Transverse colon (tissue), 4 donors: Measurements from ENCODE around the gene MMP1. TPM values are rescaled to one million over a fixed set of nuclear protein-coding genes. Genes with fewer than 3 reads are reported as not detected.

Experiments used
- DNase-seq: peaks from one replicate; pipeline ENCODE4 v3.0.0-alpha.2; 2019
- H3K27ac ChIP-seq, 4 donors: fragments of 200-600 bp; sonication (generic); 2 replicates each; pipeline ENCODE4 v1.5.1; 2016 to 2018; ENCODE audit warnings: inconsistent platforms in 4 of 4
- H3K27me3 ChIP-seq: fragments of 200-600 bp; sonication (generic); 2 replicates; pipeline ENCODE4 v1.5.1; 2017; ENCODE audit warnings: inconsistent platforms
- H3K36me3 ChIP-seq, 4 donors: fragments of 200-600 bp; sonication (generic); 2 replicates each; pipeline ENCODE4 v1.5.1; 2017 to 2019; ENCODE audit warnings: inconsistent platforms in 4 of 4
- H3K4me1 ChIP-seq, 4 donors: fragments of 200-600 bp; sonication (generic); 2 replicates each; pipeline ENCODE4 v1.5.1; 2017 to 2020; ENCODE audit warnings: inconsistent platforms in 4 of 4
- H3K4me3 ChIP-seq, 4 donors: fragments of 200-600 bp; sonication (generic); 1 replicate in 1 of 4; 2 replicates in 3 of 4; pipeline versions ENCODE4 v1.5.1 to v1.6.1; 2017 to 2019; ENCODE audit warnings: inconsistent platforms in 4 of 4
- H3K9me3 ChIP-seq, 2 donors: fragments of 200-600 bp; sonication (generic); 2 replicates each; pipeline ENCODE4 v1.5.1; 2017 to 2019; ENCODE audit warnings: inconsistent platforms in 2 of 2
- EP300 ChIP-seq: sonication (generic); formaldehyde crosslinking; IDR thresholded peaks from one replicate; pipeline ENCODE4 v1.6.1; 2017; ENCODE audit warnings: antibody characterized with exemption, low read depth
- POLR2A ChIP-seq: fragments of 450-650 bp; IDR thresholded peaks from one replicate; pipeline ENCODE4 v1.6.1; 2016; ENCODE audit warnings: antibody characterized with exemption, mild to moderate bottlenecking, moderate library complexity
- POLR2AphosphoS5 ChIP-seq, 3 donors: sonication (generic); formaldehyde crosslinking; IDR thresholded peaks; one replicate each; pipeline ENCODE4 v1.6.1; 2016; ENCODE audit warnings: antibody characterized with exemption in 3 of 3
- WGBS, 2 donors: methylation state at CpG; one replicate each; pipeline ENCODE4 v1.1.5; 2018; ENCODE audit warnings: low coverage in 1 of 2; 5-methylcytosine and 5-hydroxymethylcytosine counted together
- in situ Hi-C, 4 donors: fragments of 200-750 bp; cut with MboI; loops; one replicate each; pipeline versions ENCODE4 v1.15.0 to v1.15.1; 2017; ENCODE audit warnings: low sequenced_read_pairs in 3 of 4, low pct_ligation_motif_present in 1 of 4, low pct_unique_long_range_greater_than_20kb in 1 of 4
- intact Hi-C: fragments of 100-400 bp; cut with DNase I; formaldehyde crosslinking; loops from one replicate; pipeline ENCODE4 v1.15.1; 2023; ENCODE audit warnings: low total_unique reads
- total RNA-seq, 4 donors: library from RNA; depleted of rRNA; stranded (reverse); fragments of >200 nt; gene quantifications; one replicate each; pipeline ENCODE4 v1.1.0, GENCODE V29; 2016
- TF ChIP-seq, protein P1 (sequence below), 5 experiments: fragments of 200-600 bp in 3 of 5; fragments of 450-650 bp in 2 of 5; sonication (generic) in 3 of 5; IDR thresholded peaks; 1 replicate in 2 of 5; 2 replicates in 3 of 5; pipeline ENCODE4 v1.5.1; 2016 to 2017; ENCODE audit warnings: antibody characterized with exemption in 5 of 5, inconsistent platforms in 3 of 5, mild to moderate bottlenecking in 2 of 5, moderate library complexity in 1 of 5

MMP1 gene
- total RNA-seq, 4 donors from 2014 or later, result 0.48 TPM; not detected in 3

DNA sequence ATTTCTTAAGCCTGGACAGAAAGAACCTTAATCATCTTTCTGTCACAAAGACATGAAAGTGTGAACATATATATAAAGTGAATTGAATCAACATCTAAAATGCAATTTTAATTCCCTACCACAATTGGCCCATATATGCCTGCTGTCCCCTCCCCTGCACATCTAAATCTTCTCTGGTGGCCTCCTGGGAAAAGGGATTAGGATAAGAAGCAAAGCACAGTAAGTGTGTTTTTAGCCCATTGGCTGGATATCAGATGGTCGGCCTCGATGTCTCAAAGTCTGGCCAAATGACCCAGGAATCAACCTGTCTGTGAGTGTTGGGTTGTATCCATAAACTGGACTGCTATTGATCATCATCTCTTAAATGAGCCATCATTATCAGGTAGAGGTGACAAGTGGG, 39.7 kb upstream of the MMP1 start:
- no peaks in the 10 kb centered on the region for H3K9me3 ChIP-seq
- no peaks in the 10 kb centered on the region for H3K27me3 ChIP-seq
- H3K36me3 ChIP-seq, result no peaks in the 10 kb centered on the region
- peaks cover 0 to 7% (median 0%) of the 10 kb centered on the region in 4 donors for H3K4me1 ChIP-seq
- no peak overlapping the region for H3K4me3 ChIP-seq
- DNase-seq, result no peak
- no peak overlapping the region for H3K27ac ChIP-seq
- intact Hi-C loops (no loop called here), in situ Hi-C loops (no loop called here)
- WGBS, 2 donors, result 80 to 100% methylated on average over 2 of the region's 2 CpGs
- TF ChIP-seq EP300 (no peak), POLR2AphosphoS5 (IDR thresholded peaks at IDR 0.05) (no peak), POLR2A (no peak)
- TF ChIP-seq, protein P1, sequence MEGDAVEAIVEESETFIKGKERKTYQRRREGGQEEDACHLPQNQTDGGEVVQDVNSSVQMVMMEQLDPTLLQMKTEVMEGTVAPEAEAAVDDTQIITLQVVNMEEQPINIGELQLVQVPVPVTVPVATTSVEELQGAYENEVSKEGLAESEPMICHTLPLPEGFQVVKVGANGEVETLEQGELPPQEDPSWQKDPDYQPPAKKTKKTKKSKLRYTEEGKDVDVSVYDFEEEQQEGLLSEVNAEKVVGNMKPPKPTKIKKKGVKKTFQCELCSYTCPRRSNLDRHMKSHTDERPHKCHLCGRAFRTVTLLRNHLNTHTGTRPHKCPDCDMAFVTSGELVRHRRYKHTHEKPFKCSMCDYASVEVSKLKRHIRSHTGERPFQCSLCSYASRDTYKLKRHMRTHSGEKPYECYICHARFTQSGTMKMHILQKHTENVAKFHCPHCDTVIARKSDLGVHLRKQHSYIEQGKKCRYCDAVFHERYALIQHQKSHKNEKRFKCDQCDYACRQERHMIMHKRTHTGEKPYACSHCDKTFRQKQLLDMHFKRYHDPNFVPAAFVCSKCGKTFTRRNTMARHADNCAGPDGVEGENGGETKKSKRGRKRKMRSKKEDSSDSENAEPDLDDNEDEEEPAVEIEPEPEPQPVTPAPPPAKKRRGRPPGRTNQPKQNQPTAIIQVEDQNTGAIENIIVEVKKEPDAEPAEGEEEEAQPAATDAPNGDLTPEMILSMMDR (IDR thresholded peaks at IDR 0.05), result no peak

DNA sequence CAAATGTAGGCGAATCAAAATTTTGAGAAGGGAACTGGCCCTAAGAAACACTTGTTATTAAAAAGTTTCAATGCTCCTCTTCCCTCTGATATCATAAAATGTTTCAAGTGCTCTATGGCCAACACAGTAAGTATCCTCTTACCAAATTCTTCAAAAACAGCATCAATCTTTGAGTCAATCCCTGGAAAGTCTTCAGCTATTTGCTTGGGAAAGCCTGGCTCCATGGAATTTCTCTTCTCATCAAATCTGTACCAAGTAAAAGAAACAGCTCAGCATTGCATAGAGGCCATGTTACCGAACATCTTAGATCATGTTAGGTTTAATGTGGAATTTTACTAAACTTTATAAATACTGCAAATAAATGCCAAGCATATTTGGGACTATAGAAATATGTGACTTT, 39.2 kb upstream of the MMP1 start:
- Histone ChIP-seq H3K27me3 (no peaks in the 10 kb centered on the region), H3K27ac (no peak overlapping the region), H3K36me3 (no peaks in the 10 kb centered on the region), H3K4me3 (no peak overlapping the region), H3K4me1 (peaks cover 0 to 7% (median 0%) of the 10 kb centered on the region in 4 donors), H3K9me3 (no peaks in the 10 kb centered on the region)
- in situ Hi-C loops, result no loop called here
- TF ChIP-seq EP300 (no peak), POLR2A (no peak), POLR2AphosphoS5 (IDR thresholded peaks at IDR 0.05) (no peak)
- TF ChIP-seq, protein P1 (IDR thresholded peaks at IDR 0.05), result no peak
- no peak for DNase-seq
- intact Hi-C loops, result no loop called here
- WGBS, 2 donors, result 86 to 89% methylated on average over 2 of the region's 2 CpGs

DNA sequence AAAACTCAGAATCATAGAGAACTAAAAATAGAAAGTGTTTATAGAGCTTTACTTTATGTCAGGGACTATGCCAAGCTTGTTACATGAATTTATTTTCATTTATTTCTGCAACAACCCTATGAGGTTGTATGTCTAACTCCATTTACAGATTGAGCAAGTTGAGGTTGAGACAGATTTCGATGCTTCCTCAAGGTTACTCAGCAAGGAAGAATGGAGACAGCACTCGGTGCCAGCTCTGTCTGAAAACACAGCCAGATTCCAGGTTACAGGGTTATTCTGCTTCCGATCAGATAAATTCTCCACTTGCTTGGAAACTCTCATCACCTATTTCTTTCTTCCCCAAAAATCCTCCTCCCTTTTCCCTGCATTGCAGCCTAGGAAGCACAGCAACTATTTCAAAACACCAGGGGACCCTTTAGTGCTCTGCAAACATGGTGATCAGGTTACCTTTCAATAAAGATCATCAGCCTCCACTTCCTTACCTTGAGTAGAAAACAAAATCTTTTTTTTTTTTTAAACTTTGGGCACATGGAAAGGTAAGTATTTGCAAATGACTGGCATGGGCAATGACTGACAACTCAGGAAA, 38.4 kb upstream of the MMP1 start:
- intact Hi-C loops (no loop called here), in situ Hi-C loops (no loop called here)
- Histone ChIP-seq H3K36me3 (no peaks in the 10 kb centered on the region), H3K4me1 (peaks cover 0 to 7% (median 0%) of the 10 kb centered on the region in 4 donors), H3K27ac (peak overlapping the region in 1 of 4 donors; percentile 11), H3K27me3 (no peaks in the 10 kb centered on the region), H3K4me3 (no peak overlapping the region), H3K9me3 (no peaks in the 10 kb centered on the region)
- no peak for DNase-seq
- TF ChIP-seq POLR2AphosphoS5 (IDR thresholded peaks at IDR 0.05), result no peak
- TF ChIP-seq, protein P1 (IDR thresholded peaks at IDR 0.05), result no peak
- no peak for TF ChIP-seq POLR2A
- TF ChIP-seq EP300, result no peak
- 44 to 55% methylated on average over 3 of the region's 3 CpGs for WGBS, 2 donors

DNA sequence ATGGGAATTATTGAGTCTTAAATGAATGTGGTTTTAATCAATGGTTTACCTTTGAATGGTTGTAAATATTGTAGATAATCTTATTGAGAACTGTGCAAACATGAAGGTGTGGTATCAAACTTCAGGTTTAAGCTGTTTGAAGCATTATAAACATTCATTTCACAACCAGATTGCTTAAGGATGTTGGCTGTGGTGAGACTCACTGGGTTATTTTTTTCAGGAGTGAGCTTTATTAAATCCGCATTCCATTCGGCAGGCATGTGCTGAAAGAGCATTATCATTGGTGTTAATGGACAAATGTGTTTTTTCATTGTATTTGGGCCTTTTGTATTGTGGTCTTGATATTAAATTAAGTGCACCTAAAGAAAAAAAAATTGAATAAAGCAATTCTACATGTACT, 35.8 kb upstream of the MMP1 start:
- in situ Hi-C loops, result no loop called here

More for the DNA sequence above, 35.8 kb upstream of the MMP1 start:
- 91 to 92% methylated on average over 2 of the region's 2 CpGs for WGBS, 2 donors
- Histone ChIP-seq H3K4me1 (peaks cover 0 to 7% (median 0%) of the 10 kb centered on the region in 4 donors), H3K4me3 (no peak overlapping the region), H3K36me3 (no peaks in the 10 kb centered on the region), H3K27me3 (peaks cover 5% of the 10 kb centered on the region), H3K9me3 (no peaks in the 10 kb centered on the region), H3K27ac (no peak overlapping the region)
- intact Hi-C loops, result loop anchor here (5.0 kb wide), 1 partner anchor 1944 kb away; no protein-coding TSS in a partner anchor
- TF ChIP-seq EP300 (no peak), POLR2AphosphoS5 (IDR thresholded peaks at IDR 0.05) (no peak), POLR2A (no peak)
- TF ChIP-seq, protein P1 (IDR thresholded peaks at IDR 0.05), result no peak
- DNase-seq, result no peak
